ENCODE measurements around the gene ERBIN. TPM values are rescaled to one million over a fixed set of nuclear protein-coding genes. Genes with fewer than 3 reads are reported as not detected.
A peak's percentile ranks its signal among the peaks of the same experiment; 100 is the strongest.

ERBIN gene
- total and polyA plus RNA-seq, 2 of the 13 experiments (the other 11 are each of a cell fraction or from before 2014, with no cell fraction given) = 14.4 to 41.7 TPM

- TF ChIP-seq KDM3A (CRISPR knock-in tag; IDR thresholded peaks at IDR 0.05; ENCODE audit: low read depth) = no peak
- no peak for TF ChIP-seq FIP1L1 (IDR thresholded peaks at IDR 0.05; ENCODE audit: borderline replicate concordance, insufficient read depth, low read depth, low read length)
- TF ChIP-seq JUND (CRISPR knock-in tag; IDR thresholded peaks at IDR 0.05) = no peak
- TF ChIP-seq KAT7 (CRISPR knock-in tag; IDR thresholded peaks at IDR 0.05; ENCODE audit: borderline replicate concordance) = peak; percentile 46
- no peak for TF ChIP-seq ZNF572 (CRISPR knock-in tag; IDR thresholded peaks at IDR 0.05)
- no peak for TF ChIP-seq YY1 (IDR thresholded peaks at IDR 0.05; ENCODE audit: insufficient read depth, insufficient replicate concordance, low read depth, low read length)
- no peak for TF ChIP-seq SRSF9 (IDR thresholded peaks at IDR 0.05; ENCODE audit: borderline replicate concordance, insufficient read depth, low read depth, low read length, poor library complexity, severe bottlenecking)
- TF ChIP-seq ZNF317 (CRISPR knock-in tag; IDR thresholded peaks at IDR 0.05) = peak; percentile 74; the same call in 1 of the 2 replicates
- no peak for TF ChIP-seq SMC3 (IDR thresholded peaks at IDR 0.05; ENCODE audit: low read length)
- TF ChIP-seq NR2F6 (IDR thresholded peaks at IDR 0.05) = no peak
- no peak for TF ChIP-seq NR2F6 (CRISPR knock-in tag; IDR thresholded peaks at IDR 0.05)
- no peak for TF ChIP-seq ZXDC (CRISPR knock-in tag; IDR thresholded peaks at IDR 0.05)
- TF ChIP-seq SKI (IDR thresholded peaks at IDR 0.05; ENCODE audit: partially characterized antibody) = no peak
- peak; percentile 35; the same call in 1 of the 2 replicates for TF ChIP-seq MAX (IDR thresholded peaks at IDR 0.05)
- no peak for TF ChIP-seq HOXA9 (CRISPR knock-in tag; IDR thresholded peaks at IDR 0.05; ENCODE audit: borderline replicate concordance)
- no peak; the same call in 1 of the 2 replicates for TF ChIP-seq AKNA (CRISPR knock-in tag; IDR thresholded peaks at IDR 0.05; ENCODE audit: borderline replicate concordance)
- 0 out of 2 replicates have a peak, but pooled peaks have one; percentile 9 for TF ChIP-seq NFYB (CRISPR knock-in tag; IDR thresholded peaks at IDR 0.05)
- no peak for TF ChIP-seq BRD4 (CRISPR knock-in tag; IDR thresholded peaks at IDR 0.05)
- TF ChIP-seq ZNF776 (CRISPR knock-in tag; IDR thresholded peaks at IDR 0.05) = peak; percentile 86; the same call in 1 of the 2 replicates
- 0 out of 2 replicates have a peak, but pooled peaks have one; percentile 45 for TF ChIP-seq ZNF235 (CRISPR knock-in tag; IDR thresholded peaks at IDR 0.05; ENCODE audit: borderline replicate concordance)
- peak; percentile 26; the same call in 1 of the 2 replicates for TF ChIP-seq ZNF205 (CRISPR knock-in tag; IDR thresholded peaks at IDR 0.05)
- TF ChIP-seq ZBTB3 (CRISPR knock-in tag; IDR thresholded peaks at IDR 0.05; ENCODE audit: borderline replicate concordance, low read depth) = no peak
- TF ChIP-seq IKZF1 (IDR thresholded peaks at IDR 0.05) = no peak
Observed at GRCh38 chr5:65925044-65925600, 1.3 kb upstream of the ERBIN start (continued).

All from HepG2 (cell line).